CD4-positive, alpha-beta T cell (primary cell): ENCODE measurements around the gene CKAP2. TPM values are rescaled to one million over a fixed set of nuclear protein-coding genes. Genes with fewer than 3 reads are reported as not detected.
A peak's percentile ranks its signal among the peaks of the same experiment; 100 is the strongest.

ENCODE experiments used
- ATAC-seq: fragments of 200-7000 bp; cut with Tn5 transposase; one replicate; pipeline ENCODE4 v1.10.0; 2022; ENCODE audit warnings: mild to moderate bottlenecking; ENCODE audit not compliant: poor library complexity
- CTCF ChIA-PET: fragments of 350-600 bp; sonication (Branson Sonifier 250); formaldehyde crosslinking; loops from one replicate; lab custom pipeline; 2021; ENCODE audit warnings: antibody characterized with exemption, inconsistent platforms; lab: Charles Lee
- POLR2A ChIA-PET: fragments of 350-600 bp; sonication (Branson Sonifier 250); formaldehyde crosslinking; loops from one replicate; lab custom pipeline; 2021; ENCODE audit warnings: antibody characterized with exemption, inconsistent platforms; lab: Charles Lee
- DNase-seq, 14 experiments: peaks; one replicate each; pipeline ENCODE4 v3.0.0-alpha.2; 2013 to 2020; ENCODE audit warnings: mixed read lengths in 2 of 14
- H3K27ac ChIP-seq, 2 donors: one replicate each; pipeline versions ENCODE4 v1.5.1 to v1.7.0; 2013; ENCODE audit warnings: low read length in 2 of 2, low read depth in 1 of 2, mild to moderate bottlenecking in 1 of 2
- H3K27me3 ChIP-seq, 2 experiments: 1 replicate in 1 of 2; 2 replicates in 1 of 2; pipeline versions ENCODE4 v1.6.1 to v1.7.0; 2013; ENCODE audit warnings: low read length in 2 of 2, control low read depth in 1 of 2, mild to moderate bottlenecking in 1 of 2, moderate library complexity in 1 of 2; ENCODE audit not compliant: insufficient read depth in 2 of 2, control insufficient read depth in 1 of 2
- H3K36me3 ChIP-seq: one replicate; pipeline ENCODE4 v1.6.1; 2013; ENCODE audit warnings: low read length, control low read depth; ENCODE audit not compliant: insufficient read depth
- H3K4me1 ChIP-seq: one replicate; pipeline ENCODE4 v1.6.1; 2013; ENCODE audit warnings: low read length, control low read depth; ENCODE audit not compliant: insufficient read depth
- H3K4me3 ChIP-seq: one replicate; pipeline ENCODE4 v1.5.1; 2013; ENCODE audit warnings: mild to moderate bottlenecking, low read length, moderate library complexity
- H3K9me3 ChIP-seq, 2 experiments: 1 replicate in 1 of 2; 2 replicates in 1 of 2; pipeline versions ENCODE4 v1.6.1 to v1.7.0; 2013; ENCODE audit warnings: low read length in 2 of 2, mild to moderate bottlenecking in 2 of 2, control low read depth in 1 of 2, moderate library complexity in 1 of 2; ENCODE audit not compliant: control insufficient read depth in 1 of 2, insufficient read depth in 1 of 2
- H3K27ac Mint-ChIP-seq: one replicate; pipeline ENCODE4 v1.8.0; 2020; ENCODE audit warnings: mixed read lengths
- H3K27me3 Mint-ChIP-seq: one replicate; pipeline ENCODE4 v1.8.0; 2021; ENCODE audit warnings: mixed read lengths
- H3K36me3 Mint-ChIP-seq: one replicate; pipeline ENCODE4 v1.8.0; 2021; ENCODE audit warnings: low read depth, mixed read lengths
- H3K4me1 Mint-ChIP-seq: one replicate; pipeline ENCODE4 v1.8.0; 2021; ENCODE audit warnings: low read depth, mixed read lengths
- H3K4me3 Mint-ChIP-seq: one replicate; pipeline ENCODE4 v1.8.0; 2020; ENCODE audit warnings: mild to moderate bottlenecking, mixed read lengths
- H3K9me3 Mint-ChIP-seq: one replicate; pipeline ENCODE4 v1.8.0; 2020; ENCODE audit warnings: mixed read lengths
- CTCF ChIP-seq: fragments of 200-600 bp; IDR thresholded peaks from one replicate; pipeline ENCODE4 v1.8.0; 2022; ENCODE audit warnings: antibody characterized with exemption, mild to moderate bottlenecking
- intact Hi-C, 2 experiments: fragments of 100-400 bp; cut with DNase I in 1 of 2; cut with micrococcal nuclease in 1 of 2; formaldehyde crosslinking; loops; one replicate each; pipeline versions ENCODE4 v1.15.1 to v1.9.0; 2023 to 2025; cut with DNase I, micrococcal nuclease
- total RNA-seq, 174 experiments: library from RNA in 2 of 174; stranded (reverse) in 2 of 174; gene quantifications; one replicate each; pipeline ENCODE4 v1.2.3 and lab custom pipeline; 2021 to 2026

Gene CKAP2
- total RNA-seq, 2 experiments from 2014 or later = 68.1 to 70.2 TPM

- Mint-ChIP-seq H3K9me3 (no peaks in the 10 kb centered on the region), H3K27ac (peak overlapping the region; percentile 98), H3K27me3 (no peaks in the 10 kb centered on the region), H3K4me1 (peaks cover 57% of the 10 kb centered on the region), H3K36me3 (peaks cover 26% of the 10 kb centered on the region), H3K4me3 (peak overlapping the region; percentile 71)
- ChIA-PET CTCF (no interaction called here), POLR2A (interaction anchor here (0.7 kb wide), 1 partner anchor 623 kb away, joined by 3 read pairs; no protein-coding TSS in a partner anchor)
- intact Hi-C loops = loop anchor here (5.0 to 10.0 kb wide), 6 partner anchors 200 to 998 kb away; partner anchors contain the start of genes INTS6 (in 2 of the 2), NEK3 (in 1 of the 2), SUGT1 (in 1 of the 2) and WDFY2 (in 1 of the 2)
- no peaks in the 10 kb centered on the region for H3K27me3 ChIP-seq
- peaks cover 29% of the 10 kb centered on the region for H3K4me1 ChIP-seq
- ATAC-seq (no peak), DNase-seq (no peak)
- no peak overlapping the region for H3K27ac ChIP-seq
- no peak overlapping the region for H3K4me3 ChIP-seq
- peaks cover 4% of the 10 kb centered on the region for H3K36me3 ChIP-seq
- no peaks in the 10 kb centered on the region for H3K9me3 ChIP-seq
- no peak for TF ChIP-seq CTCF
Observed at GRCh38 chr13:52452470-52452869, 2.8 kb upstream of the CKAP2 start.

DNA sequence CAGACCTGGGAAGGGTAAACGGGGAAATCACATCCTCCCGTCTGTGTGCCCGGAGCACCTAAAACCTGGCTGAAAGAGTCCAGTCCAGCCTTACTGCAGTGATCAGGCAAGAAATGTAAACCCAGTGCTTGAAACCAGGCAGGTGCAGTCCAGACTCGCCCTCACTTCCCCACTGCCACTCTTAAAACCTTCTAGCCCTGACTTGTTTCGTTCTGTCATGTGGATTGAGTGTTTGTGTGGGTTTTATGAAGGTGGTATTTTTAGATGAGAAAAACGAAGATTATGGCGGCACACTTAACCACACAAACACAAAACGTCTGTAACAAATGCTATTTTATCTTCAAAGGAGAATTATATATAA lies 839 bp upstream of the CKAP2 start:
- ATAC-seq = peak; percentile 11
- H3K4me3 Mint-ChIP-seq = peak overlapping the region; percentile 97
- Histone ChIP-seq H3K9me3 (no peaks in the 10 kb centered on the region), H3K27ac (peak overlapping the region; percentile 82 to 88), H3K4me3 (peak overlapping the region; percentile 83), H3K4me1 (peaks cover 13% of the 10 kb centered on the region), H3K27me3 (no peaks in the 10 kb centered on the region), H3K36me3 (peaks cover 5% of the 10 kb centered on the region)
- intact Hi-C loops = loop anchor here (2.0 to 10.0 kb wide), 8 partner anchors 162 to 1000 kb away; partner anchors contain the start of genes INTS6 (in 2 of the 2), SUGT1 (in 2 of the 2), NEK3 (in 1 of the 2) and WDFY2 (in 1 of the 2)
- ChIA-PET POLR2A (no interaction called here), CTCF (no interaction called here)
- H3K9me3 Mint-ChIP-seq = no peaks in the 10 kb centered on the region
- TF ChIP-seq CTCF = no peak
- peaks cover 32% of the 10 kb centered on the region for H3K36me3 Mint-ChIP-seq
- peak in 7 of 14 experiments; percentile 2 to 63 (median 21) for DNase-seq
- H3K27ac Mint-ChIP-seq = peak overlapping the region; percentile 98
- no peaks in the 10 kb centered on the region for H3K27me3 Mint-ChIP-seq
- H3K4me1 Mint-ChIP-seq = peaks cover 42% of the 10 kb centered on the region

GRCh38 chr13:52455677-52456041 lies 381 bp downstream of the CKAP2 start:
- no peaks in the 10 kb centered on the region for H3K27me3 Mint-ChIP-seq
- H3K4me1 Mint-ChIP-seq = peaks cover 38% of the 10 kb centered on the region
- Histone ChIP-seq H3K4me3 (peak overlapping the region; percentile 83), H3K4me1 (peaks cover 12% of the 10 kb centered on the region), H3K36me3 (peaks cover 9% of the 10 kb centered on the region), H3K27me3 (no peaks in the 10 kb centered on the region), H3K27ac (peak overlapping the region; percentile 82 to 88), H3K9me3 (no peaks in the 10 kb centered on the region)
- TF ChIP-seq CTCF = no peak
- peaks cover 35% of the 10 kb centered on the region for H3K36me3 Mint-ChIP-seq
- H3K9me3 Mint-ChIP-seq = no peaks in the 10 kb centered on the region
- POLR2A ChIA-PET = interaction anchor here (0.7 to 1.6 kb wide), 4 partner anchors 161 to 1003 kb away, joined by 3 to 7 read pairs (median 4); partner anchors contain the start of genes INTS6 and SUGT1
- intact Hi-C loops = loop anchor here (1.0 to 10.0 kb wide), 9 partner anchors 161 to 1001 kb away; partner anchors contain the start of genes INTS6 (in 2 of the 2), ALG11 (in 1 of the 2), ATP7B (in 1 of the 2) and NEK3 (in 1 of the 2)
- DNase-seq (peak; percentile 60 to 89 (median 70)), ATAC-seq (peak; percentile 10)
- CTCF ChIA-PET = no interaction called here
- H3K4me3 Mint-ChIP-seq = peak overlapping the region; percentile 91
- peak overlapping the region; percentile 98 for H3K27ac Mint-ChIP-seq
